Transverse colon (tissue), 4 donors: ENCODE results near the gene MRPL42.

Experiments used
- POLR2A ChIP-seq: fragments of 450-650 bp; IDR thresholded peaks from one replicate; pipeline ENCODE4 v1.6.1; 2016; ENCODE audit warnings: antibody characterized with exemption, mild to moderate bottlenecking, moderate library complexity
- POLR2AphosphoS5 ChIP-seq, 3 donors: sonication (generic); formaldehyde crosslinking; IDR thresholded peaks; one replicate each; pipeline ENCODE4 v1.6.1; 2016; ENCODE audit warnings: antibody characterized with exemption in 3 of 3
- TF ChIP-seq, protein P1 (sequence below), 5 experiments: fragments of 200-600 bp in 3 of 5; fragments of 450-650 bp in 2 of 5; sonication (generic) in 3 of 5; IDR thresholded peaks; 1 replicate in 2 of 5; 2 replicates in 3 of 5; pipeline ENCODE4 v1.5.1; 2016 to 2017; ENCODE audit warnings: antibody characterized with exemption in 5 of 5, inconsistent platforms in 3 of 5, mild to moderate bottlenecking in 2 of 5, moderate library complexity in 1 of 5

DNA sequence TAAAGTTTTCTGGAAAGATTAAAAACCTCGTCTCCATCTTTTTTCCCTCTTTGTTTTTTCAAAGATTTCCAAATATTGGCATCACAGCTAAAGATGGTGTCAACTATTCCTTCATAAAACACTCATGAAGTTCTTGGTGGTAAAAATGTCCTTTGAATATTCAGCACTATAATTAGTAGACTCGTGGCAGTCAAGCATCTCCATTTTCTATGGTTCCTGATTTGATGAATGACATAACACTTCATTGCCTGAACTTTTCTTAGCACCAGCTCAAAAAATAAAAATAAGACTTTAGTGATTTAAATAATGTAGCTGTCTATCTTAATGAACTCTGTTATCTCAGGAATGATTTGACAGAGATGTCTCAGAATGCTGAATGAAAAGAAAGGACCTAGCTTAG lies 45.3 kb upstream of the MRPL42 start:
- TF ChIP-seq, protein P1, sequence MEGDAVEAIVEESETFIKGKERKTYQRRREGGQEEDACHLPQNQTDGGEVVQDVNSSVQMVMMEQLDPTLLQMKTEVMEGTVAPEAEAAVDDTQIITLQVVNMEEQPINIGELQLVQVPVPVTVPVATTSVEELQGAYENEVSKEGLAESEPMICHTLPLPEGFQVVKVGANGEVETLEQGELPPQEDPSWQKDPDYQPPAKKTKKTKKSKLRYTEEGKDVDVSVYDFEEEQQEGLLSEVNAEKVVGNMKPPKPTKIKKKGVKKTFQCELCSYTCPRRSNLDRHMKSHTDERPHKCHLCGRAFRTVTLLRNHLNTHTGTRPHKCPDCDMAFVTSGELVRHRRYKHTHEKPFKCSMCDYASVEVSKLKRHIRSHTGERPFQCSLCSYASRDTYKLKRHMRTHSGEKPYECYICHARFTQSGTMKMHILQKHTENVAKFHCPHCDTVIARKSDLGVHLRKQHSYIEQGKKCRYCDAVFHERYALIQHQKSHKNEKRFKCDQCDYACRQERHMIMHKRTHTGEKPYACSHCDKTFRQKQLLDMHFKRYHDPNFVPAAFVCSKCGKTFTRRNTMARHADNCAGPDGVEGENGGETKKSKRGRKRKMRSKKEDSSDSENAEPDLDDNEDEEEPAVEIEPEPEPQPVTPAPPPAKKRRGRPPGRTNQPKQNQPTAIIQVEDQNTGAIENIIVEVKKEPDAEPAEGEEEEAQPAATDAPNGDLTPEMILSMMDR (IDR thresholded peaks at IDR 0.05) = no peak
- TF ChIP-seq POLR2A = no peak
- no peak for TF ChIP-seq POLR2AphosphoS5 (IDR thresholded peaks at IDR 0.05)
